Rectal smooth muscle tissue (tissue), 1 donor: Measurements from ENCODE around the gene NEO1.

Experiments used
- H3K27ac ChIP-seq: one replicate; pipeline ENCODE4 v1.7.0; 2013; ENCODE audit warnings: low read depth, low read length, inconsistent platforms
- H3K27me3 ChIP-seq: one replicate; pipeline ENCODE4 v1.7.0; 2013; ENCODE audit warnings: low read length; ENCODE audit not compliant: control insufficient read depth, insufficient read depth
- H3K36me3 ChIP-seq: one replicate; pipeline ENCODE4 v1.7.0; 2013; ENCODE audit warnings: low read length; ENCODE audit not compliant: control insufficient read depth, insufficient read depth
- H3K4me1 ChIP-seq: one replicate; pipeline ENCODE4 v1.7.0; 2013; ENCODE audit warnings: low read length; ENCODE audit not compliant: control insufficient read depth, insufficient read depth
- H3K4me3 ChIP-seq: one replicate; pipeline ENCODE4 v1.7.0; 2013; ENCODE audit warnings: low read length
- H3K9ac ChIP-seq: one replicate; pipeline ENCODE4 v1.7.0; 2013; ENCODE audit warnings: low read length

Gene NEO1

GRCh38 chr15:73035221-73035620 is 17.0 kb upstream of the NEO1 start:
- Histone ChIP-seq H3K4me1 (no peaks in the 10 kb centered on the region), H3K27me3 (no peaks in the 10 kb centered on the region), H3K27ac (no peak overlapping the region), H3K9ac (no peak overlapping the region), H3K36me3 (no peaks in the 10 kb centered on the region), H3K4me3 (no peak overlapping the region)

GRCh38 chr15:73038220-73038619 is 14.0 kb upstream of the NEO1 start:
- Histone ChIP-seq H3K4me3 (no peak overlapping the region), H3K4me1 (no peaks in the 10 kb centered on the region), H3K36me3 (no peaks in the 10 kb centered on the region), H3K27me3 (no peaks in the 10 kb centered on the region), H3K9ac (no peak overlapping the region), H3K27ac (no peak overlapping the region)

DNA sequence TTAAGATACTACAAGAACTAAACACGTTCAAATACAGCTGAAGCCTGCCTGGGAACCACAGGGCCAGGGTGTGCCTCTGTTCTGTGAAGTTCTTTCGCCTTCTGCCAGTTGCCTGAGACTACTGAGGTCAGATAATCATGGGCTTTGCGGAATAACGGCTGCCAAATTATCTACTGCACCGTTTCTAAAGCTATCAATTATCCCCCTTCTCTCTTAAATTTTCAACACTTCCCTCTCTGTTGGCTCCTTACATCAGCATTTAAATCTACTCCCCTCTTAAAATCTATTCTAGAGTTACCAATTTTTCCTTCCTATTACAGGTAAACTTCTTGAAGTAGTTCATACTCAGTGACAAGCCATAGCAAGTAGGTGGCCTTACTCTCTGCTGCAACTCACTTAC is 6.2 kb upstream of the NEO1 start:
- Histone ChIP-seq H3K36me3 (no peaks in the 10 kb centered on the region), H3K27ac (no peak overlapping the region), H3K9ac (no peak overlapping the region), H3K27me3 (no peaks in the 10 kb centered on the region), H3K4me1 (no peaks in the 10 kb centered on the region), H3K4me3 (no peak overlapping the region)

- Histone ChIP-seq H3K9ac (no peak overlapping the region), H3K36me3 (no peaks in the 10 kb centered on the region), H3K4me1 (no peaks in the 10 kb centered on the region), H3K4me3 (no peak overlapping the region), H3K27ac (no peak overlapping the region), H3K27me3 (no peaks in the 10 kb centered on the region)
Observed at GRCh38 chr15:73047882-73048281, 4.4 kb upstream of the NEO1 start.

DNA sequence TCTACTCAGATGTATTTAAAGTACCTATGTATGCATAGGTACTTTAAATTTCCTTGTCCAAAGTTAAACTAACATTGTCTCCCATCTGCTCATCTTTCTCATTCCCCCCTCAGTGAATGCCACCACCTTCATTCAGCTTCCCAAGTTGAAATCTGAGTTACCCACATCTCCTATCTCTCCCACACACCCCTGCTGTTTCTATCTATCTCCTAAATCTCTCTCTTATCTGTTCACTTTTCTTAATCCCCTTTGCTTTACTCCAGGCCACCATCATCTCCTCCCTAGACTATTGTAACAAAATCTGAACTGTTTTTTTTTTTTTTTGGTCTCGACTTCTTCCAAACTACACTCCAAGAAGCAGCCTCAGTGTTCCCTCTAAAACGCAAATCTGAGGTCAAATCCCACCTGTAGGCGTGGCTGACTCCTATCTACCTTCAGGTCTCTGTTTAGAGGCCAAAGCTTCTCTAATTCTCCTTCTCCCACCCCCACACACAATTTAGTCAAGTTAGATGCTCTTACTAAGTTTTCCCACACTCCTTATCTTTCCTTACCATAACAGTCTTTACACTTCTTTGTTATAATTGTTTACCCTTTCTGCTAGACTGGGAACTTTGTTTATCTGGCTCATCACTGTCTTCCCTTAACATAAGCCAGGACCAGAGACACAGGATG is 3.5 kb upstream of the NEO1 start:
- no peak overlapping the region for H3K27ac ChIP-seq
- no peak overlapping the region for H3K4me3 ChIP-seq
- H3K4me1 ChIP-seq, result peaks cover 1% of the 10 kb centered on the region
- no peaks in the 10 kb centered on the region for H3K36me3 ChIP-seq
- no peaks in the 10 kb centered on the region for H3K27me3 ChIP-seq
- H3K9ac ChIP-seq, result no peak overlapping the region

- Histone ChIP-seq H3K9ac (no peak overlapping the region), H3K4me1 (peaks cover 4% of the 10 kb centered on the region), H3K36me3 (no peaks in the 10 kb centered on the region), H3K27ac (no peak overlapping the region), H3K27me3 (no peaks in the 10 kb centered on the region), H3K4me3 (no peak overlapping the region)
Observed at GRCh38 chr15:73049564-73050215, 2.6 kb upstream of the NEO1 start.

- no peaks in the 10 kb centered on the region for H3K27me3 ChIP-seq
- peaks cover 4% of the 10 kb centered on the region for H3K4me1 ChIP-seq
Observed at GRCh38 chr15:73050561-73051295, 1.5 kb upstream of the NEO1 start.

DNA sequence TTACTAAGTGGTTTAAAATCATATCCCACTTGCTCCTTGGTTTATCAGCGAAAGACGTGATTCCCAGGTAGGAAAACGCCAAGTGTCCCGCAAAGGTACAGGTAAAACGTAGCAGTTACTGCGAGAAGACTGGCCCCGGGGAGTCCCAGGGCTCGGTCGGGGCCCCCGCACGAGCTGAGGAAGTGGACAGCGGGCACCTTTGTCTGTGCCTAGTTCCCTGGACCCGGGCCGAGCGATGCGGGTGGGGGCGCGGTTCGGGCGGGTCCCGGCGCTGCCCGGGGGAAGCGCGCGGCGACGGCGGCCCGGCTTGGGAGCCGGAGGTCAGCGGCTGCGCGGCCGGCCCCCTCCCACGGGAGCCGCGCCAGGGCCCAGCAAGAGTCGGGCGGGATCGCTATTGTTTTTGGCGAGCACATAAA is 864 bp upstream of the NEO1 start:
- Histone ChIP-seq H3K36me3 (no peaks in the 10 kb centered on the region), H3K4me3 (peak overlapping the region; percentile 81), H3K9ac (peak overlapping the region; percentile 56), H3K27me3 (no peaks in the 10 kb centered on the region), H3K4me1 (peaks cover 4% of the 10 kb centered on the region), H3K27ac (peak overlapping the region; percentile 94)

More at GRCh38 chr15:73050561-73051295, 1.5 kb upstream of the NEO1 start:
- Histone ChIP-seq H3K9ac (no peak overlapping the region), H3K4me3 (peak overlapping the region; percentile 81), H3K36me3 (no peaks in the 10 kb centered on the region), H3K27ac (peak overlapping the region; percentile 94)

GRCh38 chr15:73052653-73053397 is 562 bp downstream of the NEO1 start:
- peak overlapping the region; percentile 72 for H3K27ac ChIP-seq
- H3K4me1 ChIP-seq, result peaks cover 4% of the 10 kb centered on the region
- H3K36me3 ChIP-seq, result no peaks in the 10 kb centered on the region
- peak overlapping the region; percentile 71 for H3K9ac ChIP-seq
- no peaks in the 10 kb centered on the region for H3K27me3 ChIP-seq
- peak overlapping the region; percentile 85 for H3K4me3 ChIP-seq

DNA sequence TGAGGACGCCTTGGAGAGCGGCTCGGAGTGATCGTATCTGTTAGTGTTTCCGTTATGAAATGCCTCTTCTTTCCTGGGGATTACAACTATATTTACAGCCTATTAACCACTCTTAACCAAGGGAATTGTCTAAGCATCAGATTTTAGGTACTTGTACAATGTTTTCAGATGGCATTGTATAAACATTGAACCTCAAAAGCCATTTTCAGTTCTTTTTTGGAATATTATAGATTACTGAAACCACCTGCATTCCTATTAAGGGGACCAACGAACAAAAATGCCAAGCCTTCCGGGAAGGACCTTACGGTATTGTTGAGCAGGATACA is 1.1 kb downstream of the NEO1 start:
- Histone ChIP-seq H3K36me3 (no peaks in the 10 kb centered on the region), H3K27ac (peak overlapping the region; percentile 72), H3K4me1 (peaks cover 4% of the 10 kb centered on the region), H3K4me3 (peak overlapping the region; percentile 85), H3K27me3 (no peaks in the 10 kb centered on the region), H3K9ac (no peak overlapping the region)

- H3K9ac ChIP-seq, result no peak overlapping the region
- no peaks in the 10 kb centered on the region for H3K27me3 ChIP-seq
- no peak overlapping the region for H3K27ac ChIP-seq
- H3K4me3 ChIP-seq, result peak overlapping the region; percentile 85
- peaks cover 4% of the 10 kb centered on the region for H3K4me1 ChIP-seq
- H3K36me3 ChIP-seq, result no peaks in the 10 kb centered on the region
Observed at GRCh38 chr15:73054417-73054953, 2.2 kb downstream of the NEO1 start.

- no peak overlapping the region for H3K27ac ChIP-seq
Observed at GRCh38 chr15:73056460-73056859, 4.2 kb downstream of the NEO1 start.

More at GRCh38 chr15:73056460-73056859, 4.2 kb downstream of the NEO1 start:
- no peak overlapping the region for H3K9ac ChIP-seq
- no peak overlapping the region for H3K4me3 ChIP-seq
- H3K36me3 ChIP-seq, result no peaks in the 10 kb centered on the region
- H3K4me1 ChIP-seq, result peaks cover 4% of the 10 kb centered on the region
- H3K27me3 ChIP-seq, result no peaks in the 10 kb centered on the region
